GM12878 (cell line): ENCODE data around the gene SPATA45. TPM values are rescaled to one million over a fixed set of nuclear protein-coding genes. Genes with fewer than 3 reads are reported as not detected.

ENCODE experiments used
- BCLAF1 ChIP-seq: fragments of 450-650 bp; IDR thresholded peaks from 2 replicates; pipeline ENCODE4 v1.6.1; 2017; ENCODE audit warnings: antibody characterized with exemption, mild to moderate bottlenecking, moderate library complexity
- E2F4 ChIP-seq: IDR thresholded peaks from 2 replicates; pipeline ENCODE4 v1.6.1; 2012; ENCODE audit warnings: low read depth, low read length, improper control_type of control experiment
- EGR1 ChIP-seq, 2 experiments: IDR thresholded peaks; 1 replicate in 1 of 2; 2 replicates in 1 of 2; pipeline ENCODE4 v1.6.1; 2011 to 2012; ENCODE audit warnings: low read depth in 2 of 2, low read length in 2 of 2, borderline replicate concordance in 1 of 2, mild to moderate bottlenecking in 1 of 2, moderate library complexity in 1 of 2
- GATAD2B ChIP-seq: fragments of 450-650 bp; conservative IDR thresholded peaks from 2 replicates; pipeline ENCODE4 v1.6.1; 2017; ENCODE audit warnings: low read depth, mild to moderate bottlenecking, moderate library complexity
- HDAC2 ChIP-seq: fragments of 200-600 bp; sonication (generic); IDR thresholded peaks from 2 replicates; pipeline ENCODE4 v1.6.1; 2017
- MYC ChIP-seq: IDR thresholded peaks from 2 replicates; pipeline ENCODE4 v1.6.1; 2011; ENCODE audit warnings: mild to moderate bottlenecking, low read length, moderate library complexity, inconsistent platforms; ENCODE audit not compliant: insufficient read depth, insufficient replicate concordance, insufficient read length, severe bottlenecking
- NRF1 ChIP-seq: conservative IDR thresholded peaks from 2 replicates; pipeline ENCODE4 v1.6.1; 2011; ENCODE audit warnings: mild to moderate bottlenecking, low read depth, low read length, improper control_type of control experiment
- POLR2AphosphoS2 ChIP-seq: IDR thresholded peaks from 2 replicates; pipeline ENCODE4 v1.6.1; 2011; ENCODE audit warnings: low read depth, mild to moderate bottlenecking, low read length, improper control_type of control experiment, moderate library complexity
- REST ChIP-seq: IDR thresholded peaks from 2 replicates; pipeline ENCODE4 v1.6.1; 2012; ENCODE audit warnings: mild to moderate bottlenecking, low read depth, low read length
- SIN3A ChIP-seq: IDR thresholded peaks from 2 replicates; pipeline ENCODE4 v1.6.1; 2012; ENCODE audit warnings: low read depth, low read length, improper control_type of control experiment
- SMAD1 ChIP-seq: fragments of 450-650 bp; IDR thresholded peaks from 2 replicates; pipeline ENCODE4 v1.6.1; 2018; ENCODE audit warnings: mild to moderate bottlenecking, low read depth; ENCODE audit not compliant: partially characterized antibody
- TCF3 ChIP-seq: IDR thresholded peaks from 2 replicates; pipeline ENCODE4 v1.6.1; 2012; ENCODE audit warnings: low read depth, mild to moderate bottlenecking, low read length, borderline replicate concordance; ENCODE audit not compliant: insufficient read depth
- USF1 ChIP-seq: IDR thresholded peaks from 2 replicates; pipeline ENCODE4 v1.6.1; 2011; ENCODE audit warnings: borderline replicate concordance, low read depth, mild to moderate bottlenecking, moderate library complexity, mixed read lengths, low read length; ENCODE audit not compliant: insufficient read depth; ENCODE audit errors: extremely low read length
- ZBTB11 ChIP-seq: fragments of 450-650 bp; formaldehyde crosslinking; IDR thresholded peaks from 2 replicates; pipeline ENCODE4 v1.5.0; 2022; ENCODE audit warnings: mild to moderate bottlenecking, missing genetic modification characterization
- polyA plus RNA-seq, 11 experiments: library from polyadenylated mRNA; depleted of rRNA in 4 of 11; unstranded in 6 of 11; stranded (reverse) in 5 of 11; fragments of >200 nt; fragmentation: Nextera tagmentation in 4 of 11; fragmentation: Illumina TruSeq in 1 of 11; extraction: Ambion mirVana in 4 of 11; extraction: Trizol in 1 of 11; gene quantifications; 1 replicate in 1 of 11; 2 replicates in 10 of 11; pipeline versions ENCODE4 v1.2.1 to v1.2.3, GENCODE V29; 2011 to 2016; ENCODE audit warnings: inconsistent platforms in 2 of 11, missing spikeins in 2 of 11, low read depth in 1 of 11
- total RNA-seq, 4 experiments: library from RNA; depleted of rRNA in 3 of 4; stranded (reverse); fragments of >200 nt in 3 of 4; fragmentation: Illumina TruSeq in 1 of 4; extraction: Trizol in 1 of 4; gene quantifications; 2 replicates each; pipeline versions ENCODE4 v1.2.1 to v1.2.3, GENCODE V29; 2013 to 2021

SPATA45 gene
- total and polyA plus RNA-seq, 10 of the 15 experiments (the other 5 are each of a cell fraction or from before 2014, with no cell fraction given): 0.22 to 0.37 (median 0.31) TPM; not detected in 7

GRCh38 chr1:212791676-212792395, 55.6 kb downstream of the SPATA45 start, which contains the start of the genes NSL1 and TATDN3 (continued):
- peak; percentile 61 for TF ChIP-seq MYC
- TF ChIP-seq BCLAF1: no peak
- no peak for TF ChIP-seq SMAD1
- 0 out of 2 replicates have a peak, but pooled peaks have one; percentile 70 for TF ChIP-seq TCF3
- TF ChIP-seq POLR2AphosphoS2: peak; percentile 84; the same call in 1 of the 2 replicates
- TF ChIP-seq E2F4: no peak; the same call in 1 of the 2 replicates
- peak; percentile 52; the same call in 1 of the 2 replicates for TF ChIP-seq REST
- peak; percentile 93 for TF ChIP-seq GATAD2B
- peak; percentile 87; the same call in 1 of the 2 replicates for TF ChIP-seq SIN3A
- TF ChIP-seq NRF1: no peak
- TF ChIP-seq ZBTB11 (CRISPR knock-in tag): peak; percentile 96
- TF ChIP-seq HDAC2: no peak
- no peak for TF ChIP-seq USF1
- peak; percentile 9 to 39; a peak in 1 of 3 replicates for TF ChIP-seq EGR1 (IDR thresholded peaks at IDR 0.05; ENCODE audit: borderline replicate concordance in 1 of 2, low read depth in 2 of 2, low read length in 2 of 2)
